Measurements from ENCODE around the gene TACR2.

Gene TACR2

GRCh38 chr10:69400936-69401335 lies 15.8 kb downstream of the TACR2 start:
- no peak for FAIRE-seq

GRCh38 chr10:69398466-69398865 lies 18.3 kb downstream of the TACR2 start:
- no peak for FAIRE-seq

GRCh38 chr10:69397972-69398371 lies 18.7 kb downstream of the TACR2 start:
- no peak for FAIRE-seq

- no peak for FAIRE-seq
These were observed 22.7 kb downstream of the TACR2 start for GRCh38 chr10:69394020-69394419.

- FAIRE-seq = no peak
These were observed 24.2 kb downstream of the TACR2 start for GRCh38 chr10:69392481-69393000.

- no peak for FAIRE-seq
These were observed 25.6 kb downstream of the TACR2 start for GRCh38 chr10:69391158-69391557.

- FAIRE-seq = no peak
These were observed 26.8 kb downstream of the TACR2 start for GRCh38 chr10:69389827-69390490.

GRCh38 chr10:69388488-69388887 lies 28.2 kb downstream of the TACR2 start:
- FAIRE-seq = no peak

GRCh38 chr10:69387500-69387899 lies 29.2 kb downstream of the TACR2 start:
- no peak for FAIRE-seq

GRCh38 chr10:69385454-69386350 lies 31.0 kb downstream of the TACR2 start:
- no peak for FAIRE-seq

- no peak for FAIRE-seq
These were observed 32.4 kb downstream of the TACR2 start for GRCh38 chr10:69384320-69384719.

GRCh38 chr10:69383558-69383957 lies 33.2 kb downstream of the TACR2 start:
- FAIRE-seq = no peak

GRCh38 chr10:69382382-69383117 lies 34.2 kb downstream of the TACR2 start:
- no peak for FAIRE-seq

- no peak for FAIRE-seq
These were observed 36.9 kb downstream of the TACR2 start for GRCh38 chr10:69379800-69380199.

GRCh38 chr10:69377933-69378332 lies 38.8 kb downstream of the TACR2 start:
- FAIRE-seq = no peak

GRCh38 chr10:69377191-69377590 lies 39.5 kb downstream of the TACR2 start:
- FAIRE-seq = no peak

- FAIRE-seq = no peak
These were observed 40.1 kb downstream of the TACR2 start for GRCh38 chr10:69376662-69377061.

GRCh38 chr10:69375307-69376151 lies 41.2 kb downstream of the TACR2 start:
- FAIRE-seq = no peak

- FAIRE-seq = no peak
These were observed 41.8 kb downstream of the TACR2 start for GRCh38 chr10:69374931-69375306.

GRCh38 chr10:69374242-69374641 lies 42.5 kb downstream of the TACR2 start:
- FAIRE-seq = no peak

GRCh38 chr10:69372126-69372980 lies 44.4 kb downstream of the TACR2 start:
- no peak for FAIRE-seq
